HepG2 (cell line): ENCODE measurements around the gene CD80. TPM values are rescaled to one million over a fixed set of nuclear protein-coding genes. Genes with fewer than 3 reads are reported as not detected.

Experiments used
- ATAC-seq: fragments of 200-7000 bp; cut with Tn5 transposase; 3 replicates; pipeline ENCODE4 v1.9.1; 2020; ENCODE audit warnings: mild to moderate bottlenecking, moderate library complexity
- BruUV-seq: library from RNA; stranded (reverse); fragments of 400-500 nt; replicated peaks from 2 replicates; lab custom pipeline; 2021; lab: Mats Ljungman, UMichigan
- CTCF ChIA-PET: fragments of 300-600 bp; formaldehyde crosslinking; extraction: SDS; loops from one replicate; lab custom pipeline; 2021; ENCODE audit warnings: low total read pairs, inconsistent platforms, low intra/inter-chr PET ratio; lab: Yijun Ruan, JAX
- POLR2A ChIA-PET: fragments of 350-600 bp; sonication (Branson Sonifier 250); formaldehyde crosslinking; loops from one replicate; lab custom pipeline; 2020; ENCODE audit warnings: antibody characterized with exemption, inconsistent platforms; lab: Yijun Ruan, JAX
- DNase-seq: peaks from one replicate; pipeline ENCODE4 v3.0.0-alpha.2; 2015; ENCODE audit warnings: low spot score
- FAIRE-seq: peaks from 3 replicates; lab custom pipeline; 2011; peaks lifted over from hg19 to GRCh38; lab: Jason Lieb, UNC
- H2AFZ ChIP-seq: one replicate; pipeline ENCODE4 v1.6.1; 2011; ENCODE audit warnings: low read length, inconsistent platforms
- H3K27ac ChIP-seq: fragments of 300-600 bp; 3 replicates; pipeline ENCODE4 v1.8.0; 2011; ENCODE audit warnings: mixed run types, mild to moderate bottlenecking, mixed read lengths, low read length, inconsistent platforms; ENCODE audit not compliant: insufficient read depth; ENCODE audit errors: extremely low read length
- H3K27me3 ChIP-seq, 2 experiments: fragments of 200-600 bp in 1 of 2; 2 replicates in 1 of 2; 3 replicates in 1 of 2; pipeline versions ENCODE4 v1.6.0 to v1.8.0; 2011; ENCODE audit warnings: low read length in 2 of 2, mild to moderate bottlenecking in 2 of 2, moderate library complexity in 2 of 2, inconsistent platforms in 1 of 2; ENCODE audit not compliant: insufficient read depth in 2 of 2, control insufficient read depth in 1 of 2
- H3K36me3 ChIP-seq, 2 experiments: fragments of 200-600 bp in 1 of 2; replicated peaks in 1 of 2; 2 replicates in 1 of 2; 3 replicates in 1 of 2; pipeline versions ENCODE4 v1.5.1 to v1.8.0; 2011; ENCODE audit warnings: low read length in 2 of 2, inconsistent platforms in 1 of 2; ENCODE audit not compliant: insufficient read depth in 2 of 2, control insufficient read depth in 1 of 2
- H3K4me1 ChIP-seq: 2 replicates; pipeline ENCODE4 v1.5.1; 2012; ENCODE audit warnings: low read length, inconsistent platforms; ENCODE audit not compliant: insufficient read depth
- H3K4me2 ChIP-seq: 2 replicates; pipeline ENCODE4 v1.6.0; 2011; ENCODE audit warnings: low read depth, low read length, inconsistent platforms
- H3K4me3 ChIP-seq, 3 experiments: fragments of 200-600 bp in 1 of 3; sonication (generic), shearing (Covaris generic) in 1 of 3; replicated peaks in 1 of 3; 2 replicates each; pipeline ENCODE4 v1.5.1; 2011 to 2016; ENCODE audit warnings: low read length in 3 of 3, inconsistent platforms in 2 of 3, low read depth in 2 of 3, mild to moderate bottlenecking in 2 of 3, control low read depth in 1 of 3, mixed read lengths in 1 of 3; ENCODE audit not compliant: insufficient read depth in 1 of 3
- H3K79me2 ChIP-seq: one replicate; pipeline ENCODE4 v1.6.1; 2011; ENCODE audit warnings: low read length, inconsistent platforms; ENCODE audit not compliant: insufficient read depth
- H3K9ac ChIP-seq: 2 replicates; pipeline ENCODE4 v1.6.0; 2011; ENCODE audit warnings: mild to moderate bottlenecking, low read depth, low read length, inconsistent platforms; ENCODE audit not compliant: insufficient read depth
- H3K9me3 ChIP-seq: 2 replicates; pipeline ENCODE4 v1.5.1; 2012; ENCODE audit warnings: mild to moderate bottlenecking, low read length
- H4K20me1 ChIP-seq: 2 replicates; pipeline ENCODE4 v1.6.0; 2011; ENCODE audit warnings: inconsistent platforms, mild to moderate bottlenecking, low read length, moderate library complexity; ENCODE audit not compliant: insufficient read depth
- BHLHE40 ChIP-seq: IDR thresholded peaks from 2 replicates; pipeline ENCODE4 v1.6.1; 2011; ENCODE audit warnings: low read length, improper control_type of control experiment
- CBFB ChIP-seq: sonication (generic); formaldehyde crosslinking; IDR thresholded peaks from 2 replicates; pipeline ENCODE4 v1.4.0; 2020; ENCODE audit warnings: missing genetic modification reagents
- CCAR2 ChIP-seq: fragments of 200-400 bp; formaldehyde crosslinking; optimal IDR thresholded peaks from 2 replicates; pipeline ENCODE3; 2018; ENCODE audit warnings: low read depth, mild to moderate bottlenecking, low read length, moderate library complexity
- GATAD1 ChIP-seq: IDR thresholded peaks from 2 replicates; pipeline ENCODE4 v1.6.1; 2016; ENCODE audit warnings: missing genetic modification reagents, missing compliant biosample characterization
- MAFF ChIP-seq: IDR thresholded peaks from 2 replicates; pipeline ENCODE4 v1.6.1; 2011; ENCODE audit warnings: low read depth, low read length, improper control_type of control experiment
- MLLT10 ChIP-seq: sonication (generic); formaldehyde crosslinking; IDR thresholded peaks from 2 replicates; pipeline ENCODE4 v1.4.0; 2020; ENCODE audit warnings: missing genetic modification reagents
- NFE2L1 ChIP-seq: sonication (generic); formaldehyde crosslinking; IDR thresholded peaks from 2 replicates; pipeline ENCODE4 v1.4.0; 2020; ENCODE audit warnings: missing genetic modification reagents, mild to moderate bottlenecking, borderline replicate concordance
- NFYC ChIP-seq: IDR thresholded peaks from 2 replicates; pipeline ENCODE4 v1.6.1; 2016; ENCODE audit warnings: missing genetic modification reagents, missing compliant biosample characterization
- NR2F2 ChIP-seq: IDR thresholded peaks from 2 replicates; pipeline ENCODE4 v1.6.1; 2012; ENCODE audit warnings: low read depth, inconsistent platforms, borderline replicate concordance
- RFXANK ChIP-seq: IDR thresholded peaks from 2 replicates; pipeline ENCODE4 v1.6.1; 2016
- THYN1 ChIP-seq: sonication (generic); formaldehyde crosslinking; IDR thresholded peaks from 2 replicates; pipeline ENCODE4 v1.8.1; 2023; ENCODE audit warnings: low read depth, mild to moderate bottlenecking, moderate library complexity, missing genetic modification reagents, borderline replicate concordance
- ZFP1 ChIP-seq: IDR thresholded peaks from 2 replicates; pipeline ENCODE4 v1.6.1; 2016
- ZNF121 ChIP-seq: sonication (generic); formaldehyde crosslinking; IDR thresholded peaks from 2 replicates; pipeline ENCODE4 v1.5.0; 2020; ENCODE audit warnings: mild to moderate bottlenecking, missing genetic modification reagents
- ZNF274 ChIP-seq: sonication (generic); formaldehyde crosslinking; IDR thresholded peaks from 2 replicates; pipeline ENCODE4 v1.5.1; 2020; ENCODE audit warnings: mild to moderate bottlenecking, missing genetic modification reagents
- ZNF713 ChIP-seq: sonication (generic); formaldehyde crosslinking; IDR thresholded peaks from 2 replicates; pipeline ENCODE4 v1.4.0; 2020; ENCODE audit warnings: mild to moderate bottlenecking, missing genetic modification reagents
- ZNF772 ChIP-seq: sonication (generic); formaldehyde crosslinking; IDR thresholded peaks from 2 replicates; pipeline ENCODE4 v1.5.0; 2020; ENCODE audit warnings: mild to moderate bottlenecking, missing genetic modification reagents
- WGBS: methylation state at CpG from one replicate; pipeline ENCODE4 v1.1.6; 2017; ENCODE audit warnings: low lambda C conversion rate; 5-methylcytosine and 5-hydroxymethylcytosine counted together
- in situ Hi-C: cut with HindIII; loops from 2 replicates; pipeline ENCODE4 v1.10.0; 2017; ENCODE audit warnings: low pct_unique_long_range_greater_than_20kb; ENCODE audit not compliant: extremely low pct_ligation_motif_present
- intact Hi-C: fragments of 100-400 bp; cut with micrococcal nuclease; formaldehyde crosslinking; loops from one replicate; pipeline ENCODE4 v1.10.0; 2022; ENCODE audit not compliant: unreplicated experiment
- polyA plus RNA-seq, 8 experiments: library from polyadenylated mRNA; depleted of rRNA in 3 of 8; stranded (reverse) in 7 of 8; unstranded in 1 of 8; fragments of >200 nt; fragmentation: Illumina TruSeq in 4 of 8; extraction: Trizol in 4 of 8; gene quantifications; 2 replicates each; pipeline versions ENCODE4 v1.2.1 to v1.2.3, GENCODE V29; 2011 to 2016; ENCODE audit warnings: low read depth in 4 of 8, missing spikeins in 1 of 8, mixed read lengths in 1 of 8; ENCODE audit not compliant: insufficient read depth in 1 of 8
- total RNA-seq, 5 experiments: library from RNA; depleted of rRNA; stranded (reverse); fragments of >200 nt; fragmentation: Illumina TruSeq; extraction: Trizol; gene quantifications; 2 replicates each; pipeline ENCODE4 v1.2.3, GENCODE V29; 2016; ENCODE audit warnings: low read depth in 1 of 5
- TF ChIP-seq, protein P1 (sequence below): sonication (generic); formaldehyde crosslinking; IDR thresholded peaks from 2 replicates; pipeline ENCODE4 v1.4.0; 2020; ENCODE audit warnings: missing genetic modification reagents, borderline replicate concordance
- TF ChIP-seq, protein P2 (sequence below): IDR thresholded peaks from 2 replicates; pipeline ENCODE4 v1.6.1; 2016; ENCODE audit warnings: low read depth, missing genetic modification reagents, missing compliant biosample characterization

The CD80 gene
- total and polyA plus RNA-seq, 2 of the 13 experiments (the other 11 are each of a cell fraction or from before 2014, with no cell fraction given) = not detected

DNA sequence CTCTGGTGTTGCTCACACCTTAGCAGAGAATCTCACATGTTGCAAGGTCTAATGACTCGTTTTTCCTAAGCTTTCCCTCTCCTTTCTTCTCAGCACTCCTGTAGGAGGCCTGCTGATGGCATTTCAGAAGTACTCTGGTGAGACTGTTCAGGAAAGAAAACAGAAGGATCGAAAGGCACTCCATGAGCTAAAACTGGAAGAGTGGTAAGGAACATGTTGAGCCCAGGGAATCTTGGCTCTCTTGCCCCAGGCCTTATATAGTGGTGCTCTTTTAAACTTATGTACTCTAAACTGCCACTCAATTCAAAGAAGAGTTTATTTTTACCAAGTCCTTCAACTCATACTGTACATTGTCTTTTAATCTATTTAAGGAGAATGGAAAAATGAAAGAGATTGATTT is 42.3 kb downstream of the CD80 start (continued):
- TF ChIP-seq, protein P1, sequence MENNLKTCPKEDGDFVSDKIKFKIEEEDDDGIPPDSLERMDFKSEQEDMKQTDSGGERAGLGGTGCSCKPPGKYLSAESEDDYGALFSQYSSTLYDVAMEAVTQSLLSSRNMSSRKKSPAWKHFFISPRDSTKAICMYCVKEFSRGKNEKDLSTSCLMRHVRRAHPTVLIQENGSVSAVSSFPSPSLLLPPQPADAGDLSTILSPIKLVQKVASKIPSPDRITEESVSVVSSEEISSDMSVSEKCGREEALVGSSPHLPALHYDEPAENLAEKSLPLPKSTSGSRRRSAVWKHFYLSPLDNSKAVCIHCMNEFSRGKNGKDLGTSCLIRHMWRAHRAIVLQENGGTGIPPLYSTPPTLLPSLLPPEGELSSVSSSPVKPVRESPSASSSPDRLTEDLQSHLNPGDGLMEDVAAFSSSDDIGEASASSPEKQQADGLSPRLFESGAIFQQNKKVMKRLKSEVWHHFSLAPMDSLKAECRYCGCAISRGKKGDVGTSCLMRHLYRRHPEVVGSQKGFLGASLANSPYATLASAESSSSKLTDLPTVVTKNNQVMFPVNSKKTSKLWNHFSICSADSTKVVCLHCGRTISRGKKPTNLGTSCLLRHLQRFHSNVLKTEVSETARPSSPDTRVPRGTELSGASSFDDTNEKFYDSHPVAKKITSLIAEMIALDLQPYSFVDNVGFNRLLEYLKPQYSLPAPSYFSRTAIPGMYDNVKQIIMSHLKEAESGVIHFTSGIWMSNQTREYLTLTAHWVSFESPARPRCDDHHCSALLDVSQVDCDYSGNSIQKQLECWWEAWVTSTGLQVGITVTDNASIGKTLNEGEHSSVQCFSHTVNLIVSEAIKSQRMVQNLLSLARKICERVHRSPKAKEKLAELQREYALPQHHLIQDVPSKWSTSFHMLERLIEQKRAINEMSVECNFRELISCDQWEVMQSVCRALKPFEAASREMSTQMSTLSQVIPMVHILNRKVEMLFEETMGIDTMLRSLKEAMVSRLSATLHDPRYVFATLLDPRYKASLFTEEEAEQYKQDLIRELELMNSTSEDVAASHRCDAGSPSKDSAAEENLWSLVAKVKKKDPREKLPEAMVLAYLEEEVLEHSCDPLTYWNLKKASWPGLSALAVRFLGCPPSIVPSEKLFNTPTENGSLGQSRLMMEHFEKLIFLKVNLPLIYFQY (CRISPR knock-in tag) = no peak
- no peak for TF ChIP-seq CBFB (CRISPR knock-in tag)
- no peak for TF ChIP-seq NFE2L1 (CRISPR knock-in tag)
- no peak for TF ChIP-seq THYN1
- no peak for TF ChIP-seq GATAD1 (CRISPR knock-in tag)

DNA sequence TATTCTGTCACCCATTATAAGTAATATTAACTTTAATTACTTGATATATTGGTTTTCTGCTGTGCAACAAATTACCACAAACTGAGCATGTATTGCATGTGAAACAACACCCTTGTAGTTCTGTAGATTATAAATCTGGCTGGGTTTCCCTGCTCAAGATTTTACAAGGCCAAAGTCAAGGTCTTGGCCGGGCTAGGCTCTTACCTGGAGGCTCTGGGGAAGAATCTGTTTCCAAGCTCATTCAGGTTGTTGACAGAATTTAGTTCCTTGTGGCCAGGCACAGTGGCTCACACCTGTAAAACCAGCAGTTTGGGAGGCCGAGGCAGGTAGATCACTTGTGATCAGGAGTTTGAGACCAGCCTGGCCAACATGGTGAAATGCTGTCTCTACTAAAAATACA is 44.8 kb downstream of the CD80 start:
- FAIRE-seq (no peak), DNase-seq (no peak), ATAC-seq (no peak)
- Histone ChIP-seq H3K36me3 (peaks cover 5 to 42% of the 10 kb centered on the region in 2 experiments), H3K27ac (no peak overlapping the region), H3K4me3 (no peak overlapping the region), H4K20me1 (no peaks in the 10 kb centered on the region), H3K4me1 (peaks cover 10% of the 10 kb centered on the region), H2AFZ (no peak overlapping the region), H3K27me3 (no peaks in the 10 kb centered on the region), H3K4me2 (no peak overlapping the region), H3K9ac (no peak overlapping the region), H3K9me3 (no peaks in the 10 kb centered on the region), H3K79me2 (no peaks in the 10 kb centered on the region)
- ChIA-PET CTCF (no interaction called here), POLR2A (no interaction called here)
- no TSS peak for BruUV-seq
- 100% methylated on average over 1 of the region's 2 CpGs for WGBS
- in situ Hi-C loops (no loop called here), intact Hi-C loops (no loop called here)
- no peak for TF ChIP-seq ZNF713 (CRISPR knock-in tag)
- TF ChIP-seq ZNF274 (CRISPR knock-in tag) = no peak
- no peak for TF ChIP-seq MLLT10 (CRISPR knock-in tag)
- no peak for TF ChIP-seq ZNF121 (CRISPR knock-in tag)
- TF ChIP-seq BHLHE40 = no peak
- TF ChIP-seq ZNF772 (CRISPR knock-in tag) = no peak
- TF ChIP-seq NFYC = no peak
- TF ChIP-seq RFXANK (CRISPR knock-in tag) = no peak
- no peak for TF ChIP-seq CCAR2
- TF ChIP-seq, protein P2, sequence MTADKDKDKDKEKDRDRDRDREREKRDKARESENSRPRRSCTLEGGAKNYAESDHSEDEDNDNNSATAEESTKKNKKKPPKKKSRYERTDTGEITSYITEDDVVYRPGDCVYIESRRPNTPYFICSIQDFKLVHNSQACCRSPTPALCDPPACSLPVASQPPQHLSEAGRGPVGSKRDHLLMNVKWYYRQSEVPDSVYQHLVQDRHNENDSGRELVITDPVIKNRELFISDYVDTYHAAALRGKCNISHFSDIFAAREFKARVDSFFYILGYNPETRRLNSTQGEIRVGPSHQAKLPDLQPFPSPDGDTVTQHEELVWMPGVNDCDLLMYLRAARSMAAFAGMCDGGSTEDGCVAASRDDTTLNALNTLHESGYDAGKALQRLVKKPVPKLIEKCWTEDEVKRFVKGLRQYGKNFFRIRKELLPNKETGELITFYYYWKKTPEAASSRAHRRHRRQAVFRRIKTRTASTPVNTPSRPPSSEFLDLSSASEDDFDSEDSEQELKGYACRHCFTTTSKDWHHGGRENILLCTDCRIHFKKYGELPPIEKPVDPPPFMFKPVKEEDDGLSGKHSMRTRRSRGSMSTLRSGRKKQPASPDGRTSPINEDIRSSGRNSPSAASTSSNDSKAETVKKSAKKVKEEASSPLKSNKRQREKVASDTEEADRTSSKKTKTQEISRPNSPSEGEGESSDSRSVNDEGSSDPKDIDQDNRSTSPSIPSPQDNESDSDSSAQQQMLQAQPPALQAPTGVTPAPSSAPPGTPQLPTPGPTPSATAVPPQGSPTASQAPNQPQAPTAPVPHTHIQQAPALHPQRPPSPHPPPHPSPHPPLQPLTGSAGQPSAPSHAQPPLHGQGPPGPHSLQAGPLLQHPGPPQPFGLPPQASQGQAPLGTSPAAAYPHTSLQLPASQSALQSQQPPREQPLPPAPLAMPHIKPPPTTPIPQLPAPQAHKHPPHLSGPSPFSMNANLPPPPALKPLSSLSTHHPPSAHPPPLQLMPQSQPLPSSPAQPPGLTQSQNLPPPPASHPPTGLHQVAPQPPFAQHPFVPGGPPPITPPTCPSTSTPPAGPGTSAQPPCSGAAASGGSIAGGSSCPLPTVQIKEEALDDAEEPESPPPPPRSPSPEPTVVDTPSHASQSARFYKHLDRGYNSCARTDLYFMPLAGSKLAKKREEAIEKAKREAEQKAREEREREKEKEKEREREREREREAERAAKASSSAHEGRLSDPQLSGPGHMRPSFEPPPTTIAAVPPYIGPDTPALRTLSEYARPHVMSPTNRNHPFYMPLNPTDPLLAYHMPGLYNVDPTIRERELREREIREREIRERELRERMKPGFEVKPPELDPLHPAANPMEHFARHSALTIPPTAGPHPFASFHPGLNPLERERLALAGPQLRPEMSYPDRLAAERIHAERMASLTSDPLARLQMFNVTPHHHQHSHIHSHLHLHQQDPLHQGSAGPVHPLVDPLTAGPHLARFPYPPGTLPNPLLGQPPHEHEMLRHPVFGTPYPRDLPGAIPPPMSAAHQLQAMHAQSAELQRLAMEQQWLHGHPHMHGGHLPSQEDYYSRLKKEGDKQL = no peak
- no peak for TF ChIP-seq NR2F2
- no peak for TF ChIP-seq MAFF
- TF ChIP-seq ZFP1 = no peak
